Activated CD4-positive, alpha-beta T cell treated with anti-CD3 and anti-CD28 coated beads, Interleukin-2, amount 50 U/mL, for 16 hours (primary cell): ENCODE data around the gene MBP.

ENCODE experiments used
- DNase-seq: peaks from one replicate; pipeline ENCODE4 v3.0.0-alpha.2; 2020

MBP gene

DNA sequence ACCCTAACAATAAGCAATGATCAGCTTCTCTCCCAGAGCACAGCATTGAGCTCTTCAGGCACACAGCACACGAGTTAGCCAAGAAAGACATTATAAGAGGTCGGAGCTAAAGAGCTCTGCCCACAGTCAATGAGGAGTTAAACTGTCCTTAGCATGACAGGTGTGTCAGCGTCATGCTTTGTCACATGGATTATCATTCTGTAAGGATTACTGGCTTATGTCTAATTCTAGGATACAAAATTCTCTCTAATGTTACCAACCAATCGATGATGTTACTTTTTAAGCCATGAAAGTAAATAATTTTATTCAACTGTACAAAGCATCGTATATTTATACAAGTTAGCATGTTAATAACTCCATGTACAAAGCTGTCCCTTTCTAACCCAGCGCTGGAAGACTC is 201.4 kb downstream of the MBP start:
- DNase-seq = no peak
